Fibroblast of lung (primary cell): ENCODE results near the gene MLLT11.

Experiments used
- EZH2 ChIP-seq: IDR thresholded peaks from 2 replicates; pipeline ENCODE4 v1.5.1; 2012; ENCODE audit warnings: low read length, control low read depth, mild to moderate bottlenecking; ENCODE audit errors: missing control alignments
- TF ChIP-seq, protein P1 (sequence below), 2 donors: IDR thresholded peaks in 1 of 2; conservative IDR thresholded peaks in 1 of 2; 1 replicate in 1 of 2; 2 replicates in 1 of 2; pipeline ENCODE4 v1.5.1; 2011 to 2012; ENCODE audit warnings: low read length in 2 of 2, control low read depth in 1 of 2, inconsistent platforms in 1 of 2, low read depth in 1 of 2, mild to moderate bottlenecking in 1 of 2

DNA sequence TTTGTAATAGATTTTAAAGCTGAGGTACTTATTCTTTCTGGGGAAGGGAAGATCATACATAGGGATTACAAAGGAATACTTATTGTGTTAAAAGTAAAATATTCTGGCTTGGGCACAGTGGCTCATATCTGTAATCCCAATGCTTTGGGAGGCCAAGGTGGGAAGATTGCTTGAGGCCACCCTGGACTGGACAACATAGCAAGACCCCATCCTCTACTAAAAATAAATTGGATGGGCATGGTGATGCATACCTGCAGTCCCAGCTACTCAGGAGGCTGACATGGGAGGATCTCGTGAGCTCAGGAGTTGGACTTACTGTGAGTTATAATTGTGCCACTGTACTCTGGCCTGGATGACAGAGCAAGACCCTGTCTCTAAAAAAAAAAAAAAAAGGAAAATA lies 37.9 kb downstream of the MLLT11 start:
- TF ChIP-seq, protein P1, sequence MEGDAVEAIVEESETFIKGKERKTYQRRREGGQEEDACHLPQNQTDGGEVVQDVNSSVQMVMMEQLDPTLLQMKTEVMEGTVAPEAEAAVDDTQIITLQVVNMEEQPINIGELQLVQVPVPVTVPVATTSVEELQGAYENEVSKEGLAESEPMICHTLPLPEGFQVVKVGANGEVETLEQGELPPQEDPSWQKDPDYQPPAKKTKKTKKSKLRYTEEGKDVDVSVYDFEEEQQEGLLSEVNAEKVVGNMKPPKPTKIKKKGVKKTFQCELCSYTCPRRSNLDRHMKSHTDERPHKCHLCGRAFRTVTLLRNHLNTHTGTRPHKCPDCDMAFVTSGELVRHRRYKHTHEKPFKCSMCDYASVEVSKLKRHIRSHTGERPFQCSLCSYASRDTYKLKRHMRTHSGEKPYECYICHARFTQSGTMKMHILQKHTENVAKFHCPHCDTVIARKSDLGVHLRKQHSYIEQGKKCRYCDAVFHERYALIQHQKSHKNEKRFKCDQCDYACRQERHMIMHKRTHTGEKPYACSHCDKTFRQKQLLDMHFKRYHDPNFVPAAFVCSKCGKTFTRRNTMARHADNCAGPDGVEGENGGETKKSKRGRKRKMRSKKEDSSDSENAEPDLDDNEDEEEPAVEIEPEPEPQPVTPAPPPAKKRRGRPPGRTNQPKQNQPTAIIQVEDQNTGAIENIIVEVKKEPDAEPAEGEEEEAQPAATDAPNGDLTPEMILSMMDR (conservative IDR thresholded peaks at IDR 0.05 in 1 of 2, IDR thresholded peaks at IDR 0.05 in 1 of 2; ENCODE audit: low read depth in 1 of 2, low read length in 2 of 2) = no peak
- TF ChIP-seq EZH2 = no peak
